Stimulated activated naive CD8-positive, alpha-beta T cell treated with anti-CD3 and anti-CD28 coated beads, Interleukin-15, amount 100 ng/mL, for 72 hours (primary cell): ENCODE data around the gene GCN1.
"Not testable (repeated sequence)": the region's sequence is repeated elsewhere in the genome, so short reads cannot be mapped to it uniquely, and the experiment has no call there.

Source experiments
- ATAC-seq: fragments of 150-1000 bp; cut with Tn5 transposase; 2 replicates; pipeline ENCODE4 v1.10.0; 2021; ENCODE audit warnings: mild to moderate bottlenecking, moderate library complexity
- DNase-seq, 2 donors: peaks; one replicate each; pipeline ENCODE4 v3.0.0; 2021 to 2022
- H3K27ac Mint-ChIP-seq, 2 donors: one replicate each; pipeline ENCODE4 v1.8.0; 2022; ENCODE audit warnings: mild to moderate bottlenecking in 2 of 2, mixed read lengths in 2 of 2, moderate library complexity in 2 of 2
- H3K27me3 Mint-ChIP-seq: one replicate; pipeline ENCODE4 v1.8.0; 2022; ENCODE audit warnings: mixed read lengths
- H3K4me1 Mint-ChIP-seq: one replicate; pipeline ENCODE4 v1.8.0; 2022; ENCODE audit warnings: mild to moderate bottlenecking, mixed read lengths
- H3K4me3 Mint-ChIP-seq, 2 donors: one replicate each; pipeline ENCODE4 v1.8.0; 2022; ENCODE audit warnings: mild to moderate bottlenecking in 2 of 2, mixed read lengths in 2 of 2, moderate library complexity in 1 of 2
- H3K9me3 Mint-ChIP-seq, 2 donors: one replicate each; pipeline ENCODE4 v1.8.0; 2022; ENCODE audit warnings: mixed read lengths in 2 of 2

Gene GCN1

DNA sequence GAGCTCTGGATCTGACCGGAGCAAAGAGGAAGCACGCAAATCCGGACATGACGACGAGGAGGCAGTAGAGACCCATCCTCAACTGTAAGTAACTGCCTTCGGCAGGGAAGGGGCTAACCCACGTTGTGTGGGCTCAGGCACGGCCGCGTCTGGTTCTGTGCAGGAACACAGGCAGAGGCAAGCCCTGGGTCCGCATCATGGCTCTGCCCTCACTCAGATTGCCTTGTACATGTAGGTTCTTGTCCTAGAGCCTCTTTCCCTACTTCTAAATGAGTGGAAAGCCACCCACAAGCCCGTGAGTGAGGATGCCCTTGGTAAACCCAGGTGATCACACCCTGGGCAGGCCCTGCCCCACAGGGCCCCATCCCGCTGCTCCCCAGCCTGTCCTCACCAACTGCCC, 15.3 kb upstream of the GCN1 start:
- Mint-ChIP-seq H3K9me3 (no peaks in the 10 kb centered on the region), H3K4me1 (peaks cover 6% of the 10 kb centered on the region), H3K27me3 (no peaks in the 10 kb centered on the region), H3K4me3 (no peak overlapping the region), H3K27ac (peak overlapping the region in 1 of 2 donors; percentile 63)
- ATAC-seq (no peak), DNase-seq (no peak)

- DNase-seq: no peak
- Mint-ChIP-seq H3K9me3 (no peaks in the 10 kb centered on the region), H3K27ac (peak overlapping the region in 1 of 2 donors; percentile 60)
These were observed 12.7 kb upstream of the GCN1 start for GRCh38 chr12:120207227-120207626.

GRCh38 chr12:120206781-120207180, 12.3 kb upstream of the GCN1 start:
- H3K27me3 Mint-ChIP-seq: not testable (repeated sequence)

More at GRCh38 chr12:120207227-120207626, 12.7 kb upstream of the GCN1 start:
- no peaks in the 10 kb centered on the region for H3K27me3 Mint-ChIP-seq
- H3K4me3 Mint-ChIP-seq: no peak overlapping the region
- no peak for ATAC-seq
- peaks cover 12% of the 10 kb centered on the region for H3K4me1 Mint-ChIP-seq

DNA sequence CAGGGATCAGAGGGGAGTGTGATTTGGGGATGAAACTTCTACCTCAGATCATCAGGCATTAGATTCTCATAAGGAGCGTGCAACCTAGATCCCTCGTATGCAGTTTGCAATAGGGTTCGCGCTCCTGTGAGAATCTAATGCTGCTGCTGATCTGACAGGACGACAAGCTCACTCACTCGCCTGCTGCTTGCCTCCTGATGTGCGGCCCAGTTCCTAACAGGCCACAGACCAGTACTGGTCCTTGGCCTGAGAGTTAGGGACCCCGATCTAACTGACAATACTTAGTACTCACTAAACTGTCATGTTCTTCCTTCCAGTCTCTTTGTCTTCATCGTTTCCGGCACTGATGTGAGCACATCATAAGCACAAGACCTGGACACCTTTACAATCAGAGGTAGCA, 11.7 kb upstream of the GCN1 start:
- H3K9me3 Mint-ChIP-seq: no peaks in the 10 kb centered on the region
- no peak for DNase-seq
- peaks cover 16% of the 10 kb centered on the region for H3K4me1 Mint-ChIP-seq
- H3K4me3 Mint-ChIP-seq: no peak overlapping the region
- H3K27ac Mint-ChIP-seq: no peak overlapping the region
- no peak for ATAC-seq
- H3K27me3 Mint-ChIP-seq: no peaks in the 10 kb centered on the region

More at GRCh38 chr12:120206781-120207180, 12.3 kb upstream of the GCN1 start:
- not testable (repeated sequence) for DNase-seq, H3K9me3 Mint-ChIP-seq, ATAC-seq, H3K27ac Mint-ChIP-seq, H3K4me3 Mint-ChIP-seq
- peaks cover 16% of the 10 kb centered on the region for H3K4me1 Mint-ChIP-seq

DNA sequence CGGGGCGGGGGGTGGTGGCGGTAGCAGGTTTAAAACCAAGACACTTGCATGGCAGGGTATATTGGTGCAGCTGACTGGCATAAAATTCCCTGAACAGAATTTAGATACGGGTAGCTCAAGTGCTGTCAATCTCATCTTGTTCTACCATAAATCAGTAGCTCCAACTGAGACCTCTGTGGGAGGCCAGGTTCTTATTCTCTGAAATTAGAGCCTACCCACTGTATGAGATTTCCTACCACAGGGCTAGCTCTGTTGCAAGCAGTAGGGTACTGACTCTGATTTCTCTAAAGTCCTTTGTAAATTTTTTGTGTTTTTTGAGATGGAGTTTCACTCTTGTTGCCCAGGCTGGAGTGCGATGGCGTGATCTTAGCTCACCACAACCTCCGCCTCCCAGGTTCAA, 9.7 kb upstream of the GCN1 start:
- no peak overlapping the region for H3K27ac Mint-ChIP-seq
- H3K9me3 Mint-ChIP-seq: no peaks in the 10 kb centered on the region
- no peak overlapping the region for H3K4me3 Mint-ChIP-seq
- peaks cover 26% of the 10 kb centered on the region for H3K4me1 Mint-ChIP-seq
- H3K27me3 Mint-ChIP-seq: no peaks in the 10 kb centered on the region
- no peak for ATAC-seq
- no peak for DNase-seq

DNA sequence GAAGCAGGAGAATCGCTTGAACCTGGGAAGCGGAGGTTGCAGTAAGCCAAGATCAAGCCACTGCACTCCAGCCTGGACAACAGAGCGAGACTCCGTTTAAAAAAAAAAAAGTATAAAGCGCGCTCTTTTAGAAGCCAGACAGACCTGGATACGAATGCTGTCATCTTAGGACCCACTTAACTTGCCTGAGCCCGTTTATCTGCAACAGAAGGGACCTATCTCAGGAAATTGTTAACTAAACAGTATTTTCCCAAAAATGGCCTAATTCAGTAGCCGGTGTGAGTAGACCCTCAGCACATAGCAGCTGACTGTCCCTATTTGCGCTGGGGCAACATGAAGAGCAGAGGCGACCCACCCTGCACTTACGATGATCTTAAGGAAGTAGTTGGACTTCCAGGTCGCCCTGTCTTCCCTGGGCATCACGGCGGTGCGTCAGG, 5.9 kb upstream of the GCN1 start:
- no peaks in the 10 kb centered on the region for H3K9me3 Mint-ChIP-seq

DNA sequence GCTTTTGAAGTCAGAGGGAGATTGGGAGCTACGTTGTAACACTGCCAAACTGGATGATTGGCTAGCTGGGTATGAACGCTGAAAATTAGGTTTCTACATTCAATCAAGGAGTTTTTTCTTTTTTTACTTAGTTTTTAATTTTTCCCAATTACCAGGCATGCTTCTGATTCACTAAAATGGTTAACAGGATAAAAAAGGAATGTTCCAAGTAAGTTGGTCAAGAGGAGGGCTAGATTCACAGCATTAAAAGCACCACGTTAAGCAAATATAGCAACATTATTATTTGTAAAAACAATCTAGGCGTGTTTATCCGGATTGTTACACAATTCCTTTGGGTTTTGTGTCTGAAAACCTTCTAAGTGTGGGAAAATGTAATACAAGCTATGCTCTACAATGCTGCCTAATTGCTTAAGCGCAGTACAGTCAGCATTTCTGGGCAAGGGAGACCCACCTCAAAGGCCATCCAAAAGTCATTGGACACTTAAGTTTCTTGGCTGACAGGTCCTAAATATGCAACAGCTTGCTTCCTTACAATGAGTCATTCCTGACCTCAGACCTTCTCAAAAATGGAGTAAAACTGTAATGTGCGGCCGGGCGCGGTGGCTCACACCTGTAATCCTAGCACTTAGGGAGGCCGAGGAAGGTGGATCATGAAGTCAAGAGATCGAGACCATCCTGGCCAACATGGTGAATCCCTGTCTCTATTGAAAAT, 5.2 kb upstream of the GCN1 start:
- H3K4me1 Mint-ChIP-seq: peaks cover 60% of the 10 kb centered on the region
- peak overlapping the region; percentile 100 for H3K27ac Mint-ChIP-seq
- ATAC-seq (no peak), DNase-seq (peak in 1 of 2 donors; percentile 61)
- H3K27me3 Mint-ChIP-seq: no peaks in the 10 kb centered on the region
- H3K4me3 Mint-ChIP-seq: peak overlapping the region; percentile 97 to 99
- no peaks in the 10 kb centered on the region for H3K9me3 Mint-ChIP-seq

More for the DNA sequence above, 5.9 kb upstream of the GCN1 start:
- no peak for ATAC-seq
- H3K4me3 Mint-ChIP-seq: peak overlapping the region; percentile 97 to 99
- DNase-seq: no peak
- no peaks in the 10 kb centered on the region for H3K27me3 Mint-ChIP-seq
- H3K4me1 Mint-ChIP-seq: peaks cover 54% of the 10 kb centered on the region
- peak overlapping the region; percentile 100 for H3K27ac Mint-ChIP-seq

GRCh38 chr12:120199025-120199424, 4.5 kb upstream of the GCN1 start:
- no peaks in the 10 kb centered on the region for H3K27me3 Mint-ChIP-seq
- no peak for ATAC-seq
- peak overlapping the region; percentile 97 to 99 for H3K4me3 Mint-ChIP-seq
- H3K27ac Mint-ChIP-seq: peak overlapping the region; percentile 100
- no peak for DNase-seq
- peaks cover 60% of the 10 kb centered on the region for H3K4me1 Mint-ChIP-seq
- H3K9me3 Mint-ChIP-seq: no peaks in the 10 kb centered on the region

DNA sequence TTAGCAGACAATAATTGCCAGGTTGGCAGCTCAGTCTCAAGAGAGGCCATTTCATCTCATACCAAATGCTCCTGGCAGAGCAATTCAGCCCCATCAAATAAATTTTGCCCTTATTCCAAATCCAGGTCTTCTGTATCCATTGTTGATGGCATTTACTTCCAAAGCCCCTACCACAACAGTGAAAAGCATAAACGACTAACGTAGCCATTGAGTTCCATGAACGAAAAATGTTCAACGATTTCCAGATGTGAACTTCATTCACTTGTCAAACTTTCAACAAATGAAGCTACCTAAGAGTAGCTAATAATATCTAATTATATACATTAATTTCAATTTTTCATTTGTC, 3.0 kb upstream of the GCN1 start:
- peak overlapping the region; percentile 57 to 61 for H3K4me3 Mint-ChIP-seq
- H3K27me3 Mint-ChIP-seq: no peaks in the 10 kb centered on the region
- H3K4me1 Mint-ChIP-seq: peaks cover 63% of the 10 kb centered on the region
- no peak for ATAC-seq
- no peak overlapping the region for H3K27ac Mint-ChIP-seq
- no peak for DNase-seq
- H3K9me3 Mint-ChIP-seq: no peaks in the 10 kb centered on the region

DNA sequence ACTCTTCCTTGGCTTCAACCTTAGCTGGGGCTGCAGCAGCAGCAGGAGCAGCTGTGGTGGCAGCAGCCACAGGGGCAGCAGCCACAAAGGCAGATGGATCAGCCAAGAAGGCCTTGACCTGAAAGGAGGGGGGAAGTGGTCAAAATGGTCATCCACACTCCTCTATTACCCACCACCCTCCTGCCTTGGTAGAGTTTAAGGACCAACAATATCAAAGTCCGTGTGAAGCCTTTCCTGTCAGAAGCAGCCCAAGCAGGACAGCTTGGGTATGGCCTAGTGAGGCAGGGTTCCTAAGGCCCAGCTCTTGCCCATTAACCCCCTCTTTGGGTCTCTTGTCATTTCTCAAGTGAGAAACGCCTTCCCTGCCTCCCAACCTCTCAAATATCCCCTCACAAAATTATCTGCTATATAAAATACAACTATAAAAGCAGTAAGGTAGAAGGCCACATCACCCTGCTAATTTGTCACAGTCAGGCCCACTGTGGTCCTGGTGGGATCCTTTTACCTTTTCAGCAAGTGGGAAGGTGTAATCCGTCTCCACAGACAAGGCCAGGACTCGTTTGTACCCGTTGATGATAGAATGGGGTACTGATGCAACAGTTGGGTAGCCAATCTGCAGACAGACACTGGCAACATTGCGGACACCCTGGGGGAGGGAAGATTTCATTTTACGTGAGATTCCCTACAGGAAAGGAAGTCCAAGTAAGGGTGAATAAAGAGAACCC, 2.5 kb upstream of the GCN1 start:
- peaks cover 63% of the 10 kb centered on the region for H3K4me1 Mint-ChIP-seq
- ATAC-seq, H3K9me3 Mint-ChIP-seq, DNase-seq, H3K27me3 Mint-ChIP-seq: not testable (repeated sequence)
- peak overlapping the region in 1 of 2 donors; percentile 96 for H3K27ac Mint-ChIP-seq
- H3K4me3 Mint-ChIP-seq: peak overlapping the region; percentile 57 to 61

GRCh38 chr12:120196363-120196762, 1.8 kb upstream of the GCN1 start:
- no peaks in the 10 kb centered on the region for H3K27me3 Mint-ChIP-seq
- ATAC-seq: no peak
- H3K27ac Mint-ChIP-seq: peak overlapping the region in 1 of 2 donors; percentile 96
- H3K9me3 Mint-ChIP-seq: no peaks in the 10 kb centered on the region
- DNase-seq: no peak
- H3K4me1 Mint-ChIP-seq: peaks cover 67% of the 10 kb centered on the region
- peak overlapping the region; percentile 45 to 57 for H3K4me3 Mint-ChIP-seq

GRCh38 chr12:120194226-120194533, 335 bp downstream of the GCN1 start:
- peak overlapping the region; percentile 85 to 94 for H3K27ac Mint-ChIP-seq
- H3K27me3 Mint-ChIP-seq: no peaks in the 10 kb centered on the region
- ATAC-seq: peak; percentile 50
- H3K4me3 Mint-ChIP-seq: peak overlapping the region; percentile 81 to 94
- no peak for DNase-seq
- peaks cover 51% of the 10 kb centered on the region for H3K4me1 Mint-ChIP-seq
- no peaks in the 10 kb centered on the region for H3K9me3 Mint-ChIP-seq

DNA sequence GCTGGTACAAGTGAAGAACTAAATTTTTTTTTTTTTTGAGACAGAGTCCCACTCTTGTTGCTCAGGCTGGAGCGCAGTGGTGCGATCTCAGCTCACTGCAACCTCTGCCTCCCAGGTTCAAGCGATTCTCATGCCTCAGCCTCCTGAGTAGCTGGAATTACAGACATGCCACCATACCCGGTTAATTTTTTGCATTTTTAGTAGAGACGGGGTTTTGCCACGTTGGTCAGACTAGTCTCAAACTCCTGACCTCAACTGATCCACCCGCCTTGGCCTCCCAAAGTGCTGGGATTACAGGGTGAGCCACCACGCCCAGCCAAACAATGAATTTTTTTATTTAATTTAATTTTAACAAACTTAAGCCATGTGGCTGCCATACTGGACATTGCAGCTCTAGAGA, 1.2 kb downstream of the GCN1 start:
- not testable (repeated sequence) for ATAC-seq

DNA sequence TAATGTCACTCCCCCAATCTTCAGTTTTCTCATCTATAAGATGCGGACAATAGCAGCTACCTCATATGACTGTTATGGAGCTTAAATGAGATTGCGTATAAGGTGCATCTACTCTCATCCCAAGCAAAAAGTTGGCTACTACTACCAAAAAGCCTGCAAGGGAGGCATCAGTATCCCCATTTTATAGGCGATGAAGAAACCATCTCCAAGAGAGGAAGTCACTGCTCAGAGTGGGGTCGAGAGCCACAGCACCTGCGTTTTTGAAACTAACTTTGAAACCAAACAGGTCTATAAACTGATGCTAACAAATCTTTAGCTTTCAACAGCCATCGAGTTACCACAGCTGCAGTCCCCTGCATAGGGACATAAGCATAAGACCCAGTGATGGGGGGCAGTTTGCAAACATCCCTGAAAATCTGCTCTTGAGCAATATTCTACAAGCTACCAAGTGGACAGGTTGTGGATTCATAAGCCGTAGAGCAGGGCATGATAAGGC, 3.5 kb downstream of the GCN1 start:
- no peak overlapping the region for H3K4me3 Mint-ChIP-seq
- DNase-seq (no peak), ATAC-seq (no peak)
- H3K27me3 Mint-ChIP-seq: no peaks in the 10 kb centered on the region
- H3K27ac Mint-ChIP-seq: peak overlapping the region in 1 of 2 donors; percentile 48
- H3K4me1 Mint-ChIP-seq: peaks cover 22% of the 10 kb centered on the region
- H3K9me3 Mint-ChIP-seq: no peaks in the 10 kb centered on the region

More for the DNA sequence above, 1.2 kb downstream of the GCN1 start:
- not testable (repeated sequence) for H3K27me3 Mint-ChIP-seq, H3K9me3 Mint-ChIP-seq, DNase-seq, H3K27ac Mint-ChIP-seq
- H3K4me3 Mint-ChIP-seq: peak overlapping the region in 1 of 2 donors; percentile 94
- H3K4me1 Mint-ChIP-seq: peaks cover 42% of the 10 kb centered on the region

DNA sequence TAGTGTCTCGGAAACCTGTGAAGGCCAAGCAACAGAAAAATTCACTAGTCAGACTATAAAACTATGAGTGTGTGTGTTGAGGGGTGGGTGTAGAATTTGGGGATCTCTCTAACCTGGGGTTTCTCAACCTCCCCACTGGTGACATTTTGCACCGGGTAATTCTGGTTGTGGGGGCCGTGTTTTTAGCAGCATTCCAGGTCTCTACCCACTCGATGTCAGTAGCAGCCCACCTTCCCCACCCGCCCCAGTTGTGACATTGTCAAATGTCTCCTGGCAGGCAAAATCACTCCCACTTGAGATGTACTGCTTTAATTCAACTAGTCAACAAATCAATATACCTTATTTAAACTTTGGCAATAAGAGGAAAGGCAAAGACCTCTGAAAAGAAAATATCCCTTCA, 4.1 kb downstream of the GCN1 start:
- Mint-ChIP-seq H3K4me1 (peaks cover 22% of the 10 kb centered on the region), H3K9me3 (no peaks in the 10 kb centered on the region), H3K4me3 (no peak overlapping the region), H3K27ac (no peak overlapping the region), H3K27me3 (no peaks in the 10 kb centered on the region)
- no peak for ATAC-seq
- DNase-seq: no peak

DNA sequence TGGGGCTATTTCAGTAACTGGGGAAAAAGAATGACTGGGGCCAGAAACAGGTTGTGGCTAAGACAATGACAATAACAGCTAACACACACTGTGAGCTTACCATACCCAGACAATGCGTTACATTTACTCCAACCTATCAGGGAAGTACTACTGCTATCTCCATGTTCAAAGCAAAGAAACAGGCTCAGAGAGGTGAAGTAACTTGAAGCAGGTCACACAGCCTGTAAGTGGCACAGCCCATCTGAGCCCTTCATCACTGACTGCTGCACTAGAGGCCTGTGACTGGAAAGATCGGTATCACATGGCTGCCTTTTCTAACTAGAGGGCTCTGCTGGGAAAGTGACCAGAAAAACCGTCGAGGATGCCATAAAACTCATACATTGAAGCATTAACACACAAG, 7.9 kb downstream of the GCN1 start:
- no peak for ATAC-seq
- H3K4me3 Mint-ChIP-seq: no peak overlapping the region
- peak overlapping the region; percentile 5 to 45 for H3K27ac Mint-ChIP-seq
- no peaks in the 10 kb centered on the region for H3K27me3 Mint-ChIP-seq
- H3K9me3 Mint-ChIP-seq: no peaks in the 10 kb centered on the region
- peaks cover 16% of the 10 kb centered on the region for H3K4me1 Mint-ChIP-seq
- DNase-seq: no peak
